PC-3 (cell line): ENCODE results near the gene TMSB4X. TPM values are rescaled to one million over a fixed set of nuclear protein-coding genes. Genes with fewer than 3 reads are reported as not detected.

ENCODE experiments used
- ATAC-seq: fragments of 200-7000 bp; cut with Tn5 transposase; 2 replicates; pipeline ENCODE4 v1.9.1; 2020; ENCODE audit warnings: mild to moderate bottlenecking, moderate library complexity
- BruUV-seq: library from RNA; stranded (reverse); fragments of 400-500 nt; replicated peaks from 2 replicates; lab custom pipeline; 2021; lab: Mats Ljungman, UMichigan
- CTCF ChIA-PET: fragments of 300-600 bp; sonication (Branson Sonifier 250); formaldehyde crosslinking; loops from one replicate; lab custom pipeline; 2022; ENCODE audit warnings: antibody characterized with exemption; lab: Charles Lee
- POLR2A ChIA-PET: fragments of 300-600 bp; sonication (Branson Sonifier 250); formaldehyde crosslinking; loops from one replicate; lab custom pipeline; 2022; ENCODE audit warnings: antibody characterized with exemption; ENCODE audit not compliant: unreplicated experiment; lab: Charles Lee
- DNase-seq: peaks from one replicate; pipeline ENCODE4 v3.0.0-alpha.2; 2015
- H2AFZ ChIP-seq: fragments of 300-600 bp; sonication (generic); 2 replicates; pipeline ENCODE4 v1.6.0; 2016; ENCODE audit warnings: antibody characterized with exemption, low read length
- H3F3A ChIP-seq: fragments of 300-600 bp; sonication (generic); one replicate; pipeline ENCODE4 v1.6.0; 2017; ENCODE audit warnings: antibody characterized with exemption, low read length, control low read depth, mild to moderate bottlenecking; ENCODE audit not compliant: unreplicated experiment
- H3K27ac ChIP-seq: fragments of 300-600 bp; sonication (generic); 2 replicates; pipeline ENCODE4 v1.5.1; 2016; ENCODE audit warnings: mild to moderate bottlenecking, low read length
- H3K27me3 ChIP-seq: fragments of 300-600 bp; sonication (generic); 2 replicates; pipeline ENCODE4 v1.6.1; 2016; ENCODE audit warnings: low read length, mixed read lengths
- H3K36me3 ChIP-seq: fragments of 300-600 bp; sonication (generic); 2 replicates; pipeline ENCODE4 v1.6.1; 2016; ENCODE audit warnings: low read depth, mixed run types, low read length, mixed read lengths
- H3K4me1 ChIP-seq: fragments of 300-600 bp; sonication (generic); 2 replicates; pipeline ENCODE4 v1.5.1; 2016; ENCODE audit warnings: low read length; ENCODE audit not compliant: insufficient read depth
- H3K4me2 ChIP-seq: fragments of 300-600 bp; sonication (generic); 2 replicates; pipeline ENCODE4 v1.6.0; 2016; ENCODE audit warnings: low read length
- H3K4me3 ChIP-seq: fragments of 300-600 bp; sonication (generic); 2 replicates; pipeline ENCODE4 v1.5.1; 2016; ENCODE audit warnings: mild to moderate bottlenecking, low read length, mixed read lengths
- H3K79me2 ChIP-seq: fragments of 300-600 bp; sonication (generic); 2 replicates; pipeline ENCODE4 v1.6.1; 2017; ENCODE audit warnings: low read length, mixed read lengths
- H3K9ac ChIP-seq: fragments of 300-600 bp; sonication (generic); 2 replicates; pipeline ENCODE4 v1.6.0; 2016; ENCODE audit warnings: mild to moderate bottlenecking, low read length
- H3K9me2 ChIP-seq: fragments of 300-600 bp; sonication (generic); replicated peaks from 2 replicates; pipeline ENCODE4 v1.6.1; 2016; ENCODE audit warnings: mixed run types, low read length, mixed read lengths
- H3K9me3 ChIP-seq: fragments of 300-600 bp; sonication (generic); 2 replicates; pipeline ENCODE4 v1.6.1; 2016; ENCODE audit warnings: low read length, mixed read lengths
- H4K20me1 ChIP-seq: fragments of 300-600 bp; sonication (generic); 2 replicates; pipeline ENCODE4 v1.6.1; 2016; ENCODE audit warnings: low read length, mixed read lengths
- EZH2 ChIP-seq: fragments of 300-600 bp; sonication (generic); IDR thresholded peaks from one replicate; pipeline ENCODE4 v1.6.1; 2017; ENCODE audit warnings: antibody characterized with exemption, mild to moderate bottlenecking, low read length; ENCODE audit not compliant: unreplicated experiment
- EZH2phosphoT487 ChIP-seq: fragments of 300-600 bp; sonication (generic); IDR thresholded peaks from 2 replicates; pipeline ENCODE4 v1.6.1; 2018; ENCODE audit warnings: mild to moderate bottlenecking, antibody characterized with exemption, low read length, borderline replicate concordance
- intact Hi-C: fragments of 100-400 bp; cut with micrococcal nuclease; formaldehyde crosslinking; loops from 2 replicates; pipeline ENCODE4 v1.9.0; 2023
- total RNA-seq: library from RNA; depleted of rRNA; stranded (reverse); fragments of >200 nt; gene quantifications from 2 replicates; pipeline ENCODE4 v1.2.3, GENCODE V29; 2014
- TF ChIP-seq, protein P1 (sequence below): fragments of 300-600 bp; sonication (generic); conservative IDR thresholded peaks from 2 replicates; pipeline ENCODE4 v1.5.1; 2017; ENCODE audit warnings: antibody characterized with exemption, low read depth, mild to moderate bottlenecking, low read length

TMSB4X gene
- total RNA-seq, 1 experiment from 2014 or later, result 2,159 TPM

GRCh38 chrX:12978205-12979025, 3.5 kb downstream of the TMSB4X start:
- Histone ChIP-seq H3K4me3 (no peak overlapping the region; the same call in 1 of the 2 replicates), H3K27me3 (no peaks in the 10 kb centered on the region), H3K9me2 (no peaks in the 10 kb centered on the region), H3F3A (peaks cover 10% of the 10 kb centered on the region), H3K79me2 (peaks cover 32% of the 10 kb centered on the region), H2AFZ (no peak overlapping the region), H3K27ac (peak overlapping the region; percentile 85), H4K20me1 (peaks cover 21% of the 10 kb centered on the region), H3K4me2 (peak overlapping the region; percentile 94; the same call in 1 of the 2 replicates), H3K4me1 (peaks cover 17% of the 10 kb centered on the region), H3K9me3 (no peaks in the 10 kb centered on the region), H3K9ac (peak overlapping the region; percentile 99; the same call in 1 of the 2 replicates), H3K36me3 (peaks cover 16% of the 10 kb centered on the region)
- DNase-seq (peak; percentile 48), ATAC-seq (peak; percentile 19)
- intact Hi-C loops, result loop anchor here (1.0 to 10.0 kb wide), 3 partner anchors 29 to 676 kb away; partner anchors contain the start of gene TCEANC
- ChIA-PET POLR2A (interaction anchor here (0.6 to 0.7 kb wide), 3 partner anchors 23 to 123 kb away, joined by 3 to 8 read pairs (median 3); no protein-coding TSS in a partner anchor), CTCF (interaction anchor here (1.3 kb wide), 1 partner anchor 31 kb away, joined by 4 read pairs; no protein-coding TSS in a partner anchor)
- no TSS peak for BruUV-seq
- TF ChIP-seq, protein P1, sequence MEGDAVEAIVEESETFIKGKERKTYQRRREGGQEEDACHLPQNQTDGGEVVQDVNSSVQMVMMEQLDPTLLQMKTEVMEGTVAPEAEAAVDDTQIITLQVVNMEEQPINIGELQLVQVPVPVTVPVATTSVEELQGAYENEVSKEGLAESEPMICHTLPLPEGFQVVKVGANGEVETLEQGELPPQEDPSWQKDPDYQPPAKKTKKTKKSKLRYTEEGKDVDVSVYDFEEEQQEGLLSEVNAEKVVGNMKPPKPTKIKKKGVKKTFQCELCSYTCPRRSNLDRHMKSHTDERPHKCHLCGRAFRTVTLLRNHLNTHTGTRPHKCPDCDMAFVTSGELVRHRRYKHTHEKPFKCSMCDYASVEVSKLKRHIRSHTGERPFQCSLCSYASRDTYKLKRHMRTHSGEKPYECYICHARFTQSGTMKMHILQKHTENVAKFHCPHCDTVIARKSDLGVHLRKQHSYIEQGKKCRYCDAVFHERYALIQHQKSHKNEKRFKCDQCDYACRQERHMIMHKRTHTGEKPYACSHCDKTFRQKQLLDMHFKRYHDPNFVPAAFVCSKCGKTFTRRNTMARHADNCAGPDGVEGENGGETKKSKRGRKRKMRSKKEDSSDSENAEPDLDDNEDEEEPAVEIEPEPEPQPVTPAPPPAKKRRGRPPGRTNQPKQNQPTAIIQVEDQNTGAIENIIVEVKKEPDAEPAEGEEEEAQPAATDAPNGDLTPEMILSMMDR, result no peak
- TF ChIP-seq EZH2phosphoT487 (no peak), EZH2 (no peak)

DNA sequence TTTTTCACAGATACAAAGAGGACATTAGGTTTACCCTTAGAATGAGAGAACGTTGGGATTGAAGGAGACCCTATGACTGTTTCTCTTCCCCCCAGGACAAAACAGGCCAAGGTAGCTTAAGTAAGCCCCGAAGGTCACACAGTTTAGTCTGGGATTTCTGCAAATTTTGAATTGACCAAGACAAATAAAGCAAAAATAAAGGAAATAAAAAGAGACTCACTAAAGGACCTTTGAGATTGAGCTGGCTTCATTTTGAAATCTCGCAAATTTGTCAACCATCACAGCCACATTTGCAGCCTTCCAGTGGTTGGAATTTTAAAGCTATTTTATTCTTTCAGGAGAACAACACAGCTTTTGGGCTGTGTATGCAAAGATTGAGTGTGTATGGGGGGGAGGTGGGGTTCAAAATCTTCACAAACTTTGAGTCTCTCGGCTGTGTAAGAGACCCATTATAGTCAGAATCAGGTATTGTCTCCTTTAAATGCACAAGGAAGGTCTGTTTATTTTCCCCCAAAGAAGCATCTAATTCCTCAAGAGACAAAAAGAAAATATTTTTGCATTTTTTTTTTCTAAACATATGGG, 4.2 kb downstream of the TMSB4X start:
- BruUV-seq, result no TSS peak
- no peaks in the 10 kb centered on the region for H3K9me3 ChIP-seq
- H3K27me3 ChIP-seq, result no peaks in the 10 kb centered on the region
- no peaks in the 10 kb centered on the region for H3K9me2 ChIP-seq
- intact Hi-C loops, result loop anchor here (5.0 to 10.0 kb wide), 2 partner anchors 123 to 676 kb away; partner anchors contain the start of gene TCEANC
- no peak; the same call in 1 of the 2 replicates for ATAC-seq
- no peak overlapping the region for H2AFZ ChIP-seq
- peaks cover 21% of the 10 kb centered on the region for H4K20me1 ChIP-seq
- H3F3A ChIP-seq, result peaks cover 10% of the 10 kb centered on the region
- H3K4me2 ChIP-seq, result no peak overlapping the region
- peaks cover 21% of the 10 kb centered on the region for H3K4me1 ChIP-seq
- no peak for DNase-seq
- TF ChIP-seq, protein P1, result no peak
- no peak for TF ChIP-seq EZH2phosphoT487
- H3K79me2 ChIP-seq, result peaks cover 32% of the 10 kb centered on the region
- H3K36me3 ChIP-seq, result peaks cover 16% of the 10 kb centered on the region
- ChIA-PET CTCF (interaction anchor here (0.6 to 1.3 kb wide), 3 partner anchors 11 to 132 kb away, joined by 4 to 10 read pairs (median 5); no protein-coding TSS in a partner anchor), POLR2A (interaction anchor here (0.6 kb wide), 1 partner anchor 140 kb away, joined by 4 read pairs; no protein-coding TSS in a partner anchor)
- no peak overlapping the region for H3K4me3 ChIP-seq
- H3K9ac ChIP-seq, result no peak overlapping the region
- H3K27ac ChIP-seq, result peak overlapping the region; percentile 85
